Adrenal gland (tissue), 12 donors: Measurements from ENCODE around the gene SLC24A5. TPM values are rescaled to one million over a fixed set of nuclear protein-coding genes. Genes with fewer than 3 reads are reported as not detected.

Experiments used
- DNase-seq, 7 donors: peaks; one replicate each; pipeline ENCODE4 v3.0.0-alpha.2; 2019 to 2020
- H3K27ac ChIP-seq, 5 donors: fragments of 200-600 bp; sonication (generic) in 4 of 5; 1 replicate in 3 of 5; 2 replicates in 2 of 5; pipeline versions ENCODE4 v1.5.1 to v1.8.0; 2016 to 2020; ENCODE audit warnings: mild to moderate bottlenecking in 1 of 5
- H3K27me3 ChIP-seq: fragments of 200-600 bp; 2 replicates; pipeline ENCODE4 v1.8.0; 2021
- H3K36me3 ChIP-seq, 2 donors: fragments of 200-600 bp; replicated peaks in 1 of 2; 1 replicate in 1 of 2; 2 replicates in 1 of 2; pipeline versions ENCODE4 v1.5.1 to v1.8.0; 2018 to 2022
- H3K4me1 ChIP-seq, 2 donors: fragments of 200-600 bp; replicated peaks in 1 of 2; 1 replicate in 1 of 2; 2 replicates in 1 of 2; pipeline versions ENCODE4 v1.5.1 to v1.8.0; 2018 to 2021
- H3K4me3 ChIP-seq, 4 donors: fragments of 200-600 bp; sonication (generic) in 3 of 4; one replicate each; pipeline ENCODE4 v1.5.1; 2016 to 2018
- H3K9me3 ChIP-seq, 3 donors: fragments of 200-600 bp; sonication (generic) in 1 of 3; replicated peaks in 1 of 3; 1 replicate in 2 of 3; 2 replicates in 1 of 3; pipeline versions ENCODE4 v1.5.1 to v1.8.0; 2016 to 2021
- CTCF ChIP-seq, 6 experiments: fragments of 450-650 bp in 4 of 6; fragments of 200-600 bp in 2 of 6; sonication (generic) in 1 of 6; IDR thresholded peaks; 1 replicate in 5 of 6; 2 replicates in 1 of 6; pipeline versions ENCODE4 v1.5.1 to v1.8.0; 2016 to 2021; ENCODE audit warnings: antibody characterized with exemption in 6 of 6, mild to moderate bottlenecking in 2 of 6, moderate library complexity in 1 of 6
- POLR2A ChIP-seq, 2 donors: fragments of 450-650 bp; IDR thresholded peaks; one replicate each; pipeline ENCODE4 v1.6.1; 2017; ENCODE audit warnings: antibody characterized with exemption in 2 of 2, mild to moderate bottlenecking in 2 of 2, moderate library complexity in 1 of 2
- WGBS, 4 donors: extraction: QIAGEN DNeasy Blood & Tissue Kit in 2 of 4; methylation state at CpG; one replicate each; pipeline versions ENCODE4 v1.1.5 to v1.1.7; 2013 to 2017; 5-methylcytosine and 5-hydroxymethylcytosine counted together
- intact Hi-C, 2 donors: fragments of 100-400 bp; cut with DNase I; formaldehyde crosslinking; loops; one replicate each; pipeline versions ENCODE4 v1.14.1 to v1.15.0; 2022 to 2023
- polyA plus RNA-seq, 3 donors: library from polyadenylated mRNA; stranded (reverse); fragments of 200-250 nt in 2 of 3; fragments of 350-450 nt in 1 of 3; fragmentation: Illumina TruSeq in 1 of 3; extraction: RNeasy Lipid Tissue Mini Kit (QIAGEN cat#74804) in 1 of 3; gene quantifications; one replicate each; pipeline ENCODE4 v1.2.3, GENCODE V29; 2013 to 2014
- total RNA-seq, 9 donors: library from RNA; depleted of rRNA in 4 of 9; stranded (reverse); fragments of >200 nt in 4 of 9; fragments of 120-200 nt in 1 of 9; fragmentation: NEBNext Ultra II Directional in 1 of 9; extraction: Animal tissue kit (Norgen Biotek cat#: 25700) in 1 of 9; gene quantifications; one replicate each; pipeline versions ENCODE4 v1.1.0 to v1.2.4, GENCODE V29; 2013 to 2023
- donor health status: healthy with polysubstance abuse.
- donor health status: Bipolar disorder and iron deficiency.
- donor health status: DM: yes; HTN: yes; CAD: no.
- donor health status: DM: no; HTN: no; CAD: no.
- donor health status: DM: no; HTN: no; CAD: no.
- donor health status: DM: yes; HTN: yes; CAD: no.

The SLC24A5 gene
- total and polyA plus RNA-seq, 12 donors, result 0.34 TPM; not detected in 11

GRCh38 chr15:48170981-48171380 is 50.2 kb downstream of the SLC24A5 start:
- H3K4me1 ChIP-seq, result no peaks in the 10 kb centered on the region
- H3K9me3 ChIP-seq, result peaks cover 0 to 1% (median 0%) of the 10 kb centered on the region in 3 donors
- no peaks in the 10 kb centered on the region for H3K27me3 ChIP-seq
- intact Hi-C loops, result no loop called here
- TF ChIP-seq POLR2A (IDR thresholded peaks at IDR 0.05) (no peak), CTCF (IDR thresholded peaks at IDR 0.05) (no peak)
- no peaks in the 10 kb centered on the region for H3K36me3 ChIP-seq
- DNase-seq, result no peak
- H3K27ac ChIP-seq, result no peak overlapping the region
- 78 to 95% (median 94%) methylated on average over 1 of the region's 1 CpG for WGBS, 4 donors
- no peak overlapping the region for H3K4me3 ChIP-seq

GRCh38 chr15:48175126-48175525 is 54.3 kb downstream of the SLC24A5 start:
- 95 to 97% (median 96%) methylated on average over 3 of the region's 3 CpGs for WGBS, 4 donors
- no peaks in the 10 kb centered on the region for H3K27me3 ChIP-seq
- intact Hi-C loops, result no loop called here
- no peak overlapping the region for H3K27ac ChIP-seq
- no peaks in the 10 kb centered on the region for H3K9me3 ChIP-seq
- no peak overlapping the region for H3K4me3 ChIP-seq
- DNase-seq, result no peak
- TF ChIP-seq CTCF (IDR thresholded peaks at IDR 0.05), result no peak
- no peak for TF ChIP-seq POLR2A (IDR thresholded peaks at IDR 0.05)
- no peaks in the 10 kb centered on the region for H3K36me3 ChIP-seq
- H3K4me1 ChIP-seq, result peaks cover 7 to 14% of the 10 kb centered on the region in 2 donors

GRCh38 chr15:48176112-48176511 is 55.3 kb downstream of the SLC24A5 start:
- Histone ChIP-seq H3K4me1 (peaks cover 7 to 14% of the 10 kb centered on the region in 2 donors), H3K4me3 (no peak overlapping the region), H3K9me3 (no peaks in the 10 kb centered on the region), H3K27me3 (no peaks in the 10 kb centered on the region), H3K27ac (no peak overlapping the region), H3K36me3 (no peaks in the 10 kb centered on the region)
- intact Hi-C loops, result no loop called here
- no peak for TF ChIP-seq POLR2A (IDR thresholded peaks at IDR 0.05)
- no peak for TF ChIP-seq CTCF (IDR thresholded peaks at IDR 0.05)
- no peak for DNase-seq
- WGBS, 4 donors, result 40 to 50% (median 43%) methylated on average over 4 of the region's 4 CpGs

GRCh38 chr15:48176957-48177356 is 56.2 kb downstream of the SLC24A5 start:
- H3K27ac ChIP-seq, result peak overlapping the region in 2 of 5 donors; percentile 85 to 91

More at GRCh38 chr15:48176957-48177356, 56.2 kb downstream of the SLC24A5 start:
- 61 to 74% (median 64%) methylated on average over 2 of the region's 2 CpGs for WGBS, 4 donors
- DNase-seq, result no peak
- Histone ChIP-seq H3K9me3 (no peaks in the 10 kb centered on the region), H3K4me3 (peak overlapping the region in 1 of 4 donors; percentile 60), H3K36me3 (no peaks in the 10 kb centered on the region), H3K4me1 (peaks cover 7 to 14% of the 10 kb centered on the region in 2 donors), H3K27me3 (no peaks in the 10 kb centered on the region)
- intact Hi-C loops, result no loop called here
- TF ChIP-seq POLR2A (IDR thresholded peaks at IDR 0.05), result no peak
- TF ChIP-seq CTCF (IDR thresholded peaks at IDR 0.05), result no peak
